Measurements from ENCODE around the gene CHID1. TPM values are rescaled to one million over a fixed set of nuclear protein-coding genes. Genes with fewer than 3 reads are reported as not detected.

CHID1 gene
- total RNA-seq, 2 donors from 2014 or later = 61.2 to 195 TPM

- no peaks in the 10 kb centered on the region for H3K9me3 ChIP-seq
- H3K27me3 ChIP-seq (replicated peaks; ENCODE audit: insufficient read depth) = no peaks in the 10 kb centered on the region
- DNase-seq (ENCODE audit: low spot score) = no peak
- TF ChIP-seq, protein P1, sequence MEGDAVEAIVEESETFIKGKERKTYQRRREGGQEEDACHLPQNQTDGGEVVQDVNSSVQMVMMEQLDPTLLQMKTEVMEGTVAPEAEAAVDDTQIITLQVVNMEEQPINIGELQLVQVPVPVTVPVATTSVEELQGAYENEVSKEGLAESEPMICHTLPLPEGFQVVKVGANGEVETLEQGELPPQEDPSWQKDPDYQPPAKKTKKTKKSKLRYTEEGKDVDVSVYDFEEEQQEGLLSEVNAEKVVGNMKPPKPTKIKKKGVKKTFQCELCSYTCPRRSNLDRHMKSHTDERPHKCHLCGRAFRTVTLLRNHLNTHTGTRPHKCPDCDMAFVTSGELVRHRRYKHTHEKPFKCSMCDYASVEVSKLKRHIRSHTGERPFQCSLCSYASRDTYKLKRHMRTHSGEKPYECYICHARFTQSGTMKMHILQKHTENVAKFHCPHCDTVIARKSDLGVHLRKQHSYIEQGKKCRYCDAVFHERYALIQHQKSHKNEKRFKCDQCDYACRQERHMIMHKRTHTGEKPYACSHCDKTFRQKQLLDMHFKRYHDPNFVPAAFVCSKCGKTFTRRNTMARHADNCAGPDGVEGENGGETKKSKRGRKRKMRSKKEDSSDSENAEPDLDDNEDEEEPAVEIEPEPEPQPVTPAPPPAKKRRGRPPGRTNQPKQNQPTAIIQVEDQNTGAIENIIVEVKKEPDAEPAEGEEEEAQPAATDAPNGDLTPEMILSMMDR (IDR thresholded peaks at IDR 0.05) = no peak
- H3K36me3 ChIP-seq = peaks cover 29% of the 10 kb centered on the region
- H3K4me1 ChIP-seq (ENCODE audit: control insufficient read depth in 1 of 2, low read depth in 2 of 2) = no peaks in the 10 kb centered on the region
- ATAC-seq (ENCODE audit: insufficient number of reproducible peaks, low FRiP score, low read depth) = no peak
- no peak overlapping the region for H3K27ac ChIP-seq
- no peak overlapping the region for H3K4me3 ChIP-seq
These were observed 13.1 kb downstream of the CHID1 start for GRCh38 chr11:897253-898142.

DNA sequence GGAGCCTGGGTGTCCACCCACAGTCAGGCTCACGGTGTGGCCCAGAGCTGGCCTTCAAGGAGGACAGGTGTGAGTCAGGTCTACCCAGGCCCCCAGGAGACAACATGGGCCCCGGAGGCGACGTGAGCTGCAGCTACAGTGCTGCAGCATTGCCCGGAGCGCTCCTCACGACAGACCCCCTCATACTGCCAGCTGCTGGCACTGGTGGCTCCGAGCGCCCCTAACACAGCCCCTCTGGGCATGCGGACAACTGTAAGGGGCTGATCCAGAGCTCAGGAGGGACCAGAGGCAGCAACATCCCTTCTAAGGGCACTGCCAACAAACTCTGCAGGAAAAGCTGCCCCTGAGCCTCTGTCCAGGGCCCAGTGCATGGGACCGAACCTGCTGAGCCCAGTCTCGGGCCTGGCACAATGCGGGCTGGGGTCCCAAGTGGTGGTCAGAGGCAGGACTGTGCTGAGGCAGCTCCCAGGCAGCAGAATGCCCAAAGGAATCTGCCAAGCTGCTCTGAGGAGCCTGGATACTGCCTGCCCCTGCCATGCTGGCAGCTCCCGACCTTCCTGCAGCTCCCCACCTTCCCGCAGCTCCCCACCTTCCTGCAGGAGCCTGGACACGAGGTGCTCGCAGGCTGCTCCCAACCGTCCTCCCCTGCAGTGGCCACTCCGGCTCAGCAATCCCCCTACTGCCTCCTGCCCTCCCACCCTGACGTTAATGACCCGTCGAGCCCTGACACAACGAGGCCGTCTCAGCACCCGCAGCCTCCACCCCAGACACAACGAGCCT, 15.1 kb downstream of the CHID1 start:
- H3K4me3 ChIP-seq = no peak overlapping the region
- TF ChIP-seq, protein P1 (IDR thresholded peaks at IDR 0.05) = no peak
- DNase-seq (ENCODE audit: low spot score) (no peak), ATAC-seq (ENCODE audit: insufficient number of reproducible peaks, low FRiP score, low read depth) (no peak)
- H3K9me3 ChIP-seq = no peaks in the 10 kb centered on the region
- no peaks in the 10 kb centered on the region for H3K4me1 ChIP-seq (ENCODE audit: control insufficient read depth in 1 of 2, low read depth in 2 of 2)
- H3K36me3 ChIP-seq = peaks cover 15% of the 10 kb centered on the region
- no peak overlapping the region for H3K27ac ChIP-seq
- H3K27me3 ChIP-seq (replicated peaks; ENCODE audit: insufficient read depth) = no peaks in the 10 kb centered on the region

DNA sequence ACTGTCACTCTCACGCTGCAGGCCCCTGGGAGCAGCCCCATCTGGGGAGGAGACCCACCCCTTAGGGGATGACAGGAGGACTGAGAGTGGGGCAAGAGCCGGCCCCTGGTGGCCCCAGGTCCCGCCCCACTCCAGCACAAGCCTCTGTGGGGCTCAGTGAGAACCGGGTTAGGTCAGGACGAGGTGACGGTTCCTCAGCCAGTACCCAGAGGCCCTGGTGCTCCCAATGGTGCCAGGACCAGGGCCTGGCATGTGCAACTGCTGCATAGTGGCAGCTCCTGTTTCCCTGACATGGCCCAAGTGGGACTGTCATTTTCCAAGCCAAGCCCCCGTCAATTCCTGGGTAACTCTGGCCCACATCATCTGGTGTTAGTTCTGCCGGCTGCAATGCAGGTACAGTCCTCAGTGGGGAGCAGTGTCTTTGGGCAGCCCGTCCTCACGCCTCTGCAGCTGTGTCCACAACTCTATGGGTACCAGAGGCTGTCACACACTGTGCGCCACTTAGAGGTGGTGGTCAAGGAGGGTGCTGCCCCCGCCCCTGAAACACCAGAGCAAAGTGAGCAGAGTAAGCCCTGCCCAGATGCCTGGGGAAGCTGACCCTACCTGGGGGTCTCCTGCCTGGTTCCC, 15.9 kb downstream of the CHID1 start:
- H3K27ac ChIP-seq = no peak overlapping the region
- peaks cover 6% of the 10 kb centered on the region for H3K36me3 ChIP-seq
- H3K4me1 ChIP-seq (ENCODE audit: control insufficient read depth in 1 of 2, low read depth in 2 of 2) = no peaks in the 10 kb centered on the region
- ATAC-seq (ENCODE audit: insufficient number of reproducible peaks, low FRiP score, low read depth) (no peak), DNase-seq (ENCODE audit: low spot score) (no peak)
- H3K27me3 ChIP-seq (replicated peaks; ENCODE audit: insufficient read depth) = no peaks in the 10 kb centered on the region
- no peak overlapping the region for H3K4me3 ChIP-seq
- TF ChIP-seq, protein P1 (IDR thresholded peaks at IDR 0.05) = no peak
- H3K9me3 ChIP-seq = no peaks in the 10 kb centered on the region

GRCh38 chr11:893008-893654, 17.5 kb downstream of the CHID1 start:
- Histone ChIP-seq H3K4me3 (no peak overlapping the region), H3K36me3 (peaks cover 2% of the 10 kb centered on the region), H3K27ac (no peak overlapping the region), H3K27me3 (replicated peaks; ENCODE audit: insufficient read depth) (no peaks in the 10 kb centered on the region), H3K4me1 (ENCODE audit: control insufficient read depth in 1 of 2, low read depth in 2 of 2) (no peaks in the 10 kb centered on the region), H3K9me3 (no peaks in the 10 kb centered on the region)
- ATAC-seq (ENCODE audit: insufficient number of reproducible peaks, low FRiP score, low read depth) = no peak
- no peak for DNase-seq (ENCODE audit: low spot score)
- TF ChIP-seq, protein P1 (IDR thresholded peaks at IDR 0.05) = no peak

All from thoracic aorta (tissue), 2 donors.